A673 (cell line): Measurements from ENCODE around the gene CCNI.

Experiments
- EZH2 ChIP-seq: fragments of 200-600 bp; sonication (generic); IDR thresholded peaks from 2 replicates; pipeline ENCODE4 v1.6.1; 2017; ENCODE audit warnings: borderline replicate concordance, low read depth, mild to moderate bottlenecking, mixed read lengths, antibody characterized with exemption, low read length; ENCODE audit not compliant: poor library complexity, severe bottlenecking
- TF ChIP-seq, protein P1 (sequence below): fragments of 300-800, 200-600 bp; sonication (generic); conservative IDR thresholded peaks from 2 replicates; pipeline ENCODE4 v1.5.1; 2017; ENCODE audit warnings: low read depth, mild to moderate bottlenecking, antibody characterized with exemption, low read length, moderate library complexity, mixed read lengths

DNA sequence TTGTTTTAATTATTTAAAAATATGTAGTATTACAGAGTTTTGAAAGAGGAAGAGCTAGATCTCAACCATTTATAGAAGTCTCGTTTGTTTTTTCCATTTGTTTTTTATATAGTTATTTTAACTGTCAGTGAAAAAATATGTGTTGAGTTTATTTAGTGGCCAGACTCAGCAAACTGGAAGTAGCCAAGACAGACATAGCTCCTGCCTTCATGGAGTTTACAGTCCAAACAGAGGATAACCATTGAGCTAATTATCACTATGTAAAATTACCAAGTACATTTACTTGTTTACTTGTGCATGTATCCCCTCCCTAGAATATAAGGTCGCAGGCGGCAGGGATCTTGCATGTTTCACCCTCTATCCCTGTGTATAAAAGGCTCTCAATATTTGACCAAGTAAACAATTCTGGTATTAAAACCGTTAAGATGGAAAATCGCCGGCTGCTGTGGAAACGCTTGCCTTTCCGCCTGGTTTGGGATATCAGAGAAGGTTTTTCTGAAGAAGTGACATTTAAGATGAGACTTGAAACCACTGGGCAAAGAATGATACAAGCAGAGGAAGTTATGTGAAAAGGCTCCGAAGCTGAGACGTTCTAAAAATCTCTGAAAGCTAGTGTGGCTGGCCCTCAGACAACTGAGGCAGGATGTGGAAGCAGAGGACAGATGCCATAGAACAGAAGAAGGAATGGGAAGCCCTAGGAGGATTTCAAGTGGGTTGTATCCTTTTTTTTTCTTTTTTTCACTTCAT is 1.3 kb upstream of the CCNI start:
- TF ChIP-seq, protein P1, sequence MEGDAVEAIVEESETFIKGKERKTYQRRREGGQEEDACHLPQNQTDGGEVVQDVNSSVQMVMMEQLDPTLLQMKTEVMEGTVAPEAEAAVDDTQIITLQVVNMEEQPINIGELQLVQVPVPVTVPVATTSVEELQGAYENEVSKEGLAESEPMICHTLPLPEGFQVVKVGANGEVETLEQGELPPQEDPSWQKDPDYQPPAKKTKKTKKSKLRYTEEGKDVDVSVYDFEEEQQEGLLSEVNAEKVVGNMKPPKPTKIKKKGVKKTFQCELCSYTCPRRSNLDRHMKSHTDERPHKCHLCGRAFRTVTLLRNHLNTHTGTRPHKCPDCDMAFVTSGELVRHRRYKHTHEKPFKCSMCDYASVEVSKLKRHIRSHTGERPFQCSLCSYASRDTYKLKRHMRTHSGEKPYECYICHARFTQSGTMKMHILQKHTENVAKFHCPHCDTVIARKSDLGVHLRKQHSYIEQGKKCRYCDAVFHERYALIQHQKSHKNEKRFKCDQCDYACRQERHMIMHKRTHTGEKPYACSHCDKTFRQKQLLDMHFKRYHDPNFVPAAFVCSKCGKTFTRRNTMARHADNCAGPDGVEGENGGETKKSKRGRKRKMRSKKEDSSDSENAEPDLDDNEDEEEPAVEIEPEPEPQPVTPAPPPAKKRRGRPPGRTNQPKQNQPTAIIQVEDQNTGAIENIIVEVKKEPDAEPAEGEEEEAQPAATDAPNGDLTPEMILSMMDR, result no peak
- no peak for TF ChIP-seq EZH2
